GM18498 (cell line): ENCODE results near the gene TTLL9.

Experiments
- ATAC-seq: cut with Tn5 transposase; IDR thresholded peaks from one replicate; pipeline ENCODE4 v1.9.1; 2021; ENCODE audit warnings: mild to moderate bottlenecking, moderate library complexity; ENCODE audit not compliant: unreplicated experiment

Gene TTLL9

GRCh38 chr20:31939661-31940060 lies 69.2 kb downstream of the TTLL9 start:
- no peak for ATAC-seq

GRCh38 chr20:31943052-31943471 lies 72.6 kb downstream of the TTLL9 start:
- no peak for ATAC-seq

- ATAC-seq, result no peak
Measured at GRCh38 chr20:31945319-31945718, 74.9 kb downstream of the TTLL9 start.

GRCh38 chr20:31945785-31946184 lies 75.4 kb downstream of the TTLL9 start:
- ATAC-seq, result no peak

GRCh38 chr20:31948008-31948407 lies 77.6 kb downstream of the TTLL9 start:
- no peak for ATAC-seq

- ATAC-seq, result no peak
Measured at GRCh38 chr20:31949877-31950646, 79.6 kb downstream of the TTLL9 start.

GRCh38 chr20:31951203-31951529 lies 80.7 kb downstream of the TTLL9 start:
- no peak for ATAC-seq

GRCh38 chr20:31951530-31952453 lies 81.4 kb downstream of the TTLL9 start, which contains the start of gene PDRG1:
TSS of gene PDRG1 (minus strand) at chr20:31952046. CDS start at chr20:31951961, 85 bp downstream.
- peak; percentile 93 for ATAC-seq

GRCh38 chr20:31953556-31954148 lies 83.2 kb downstream of the TTLL9 start:
- no peak for ATAC-seq

- no peak for ATAC-seq
Measured at GRCh38 chr20:31954500-31954899, 84.1 kb downstream of the TTLL9 start.

- ATAC-seq, result no peak
Measured at GRCh38 chr20:31956556-31957526, 86.4 kb downstream of the TTLL9 start.

GRCh38 chr20:31962761-31963160 lies 92.3 kb downstream of the TTLL9 start:
- no peak for ATAC-seq

GRCh38 chr20:31963889-31964288 lies 93.5 kb downstream of the TTLL9 start:
- no peak for ATAC-seq

- ATAC-seq, result no peak
Measured at GRCh38 chr20:31966991-31967655, 96.7 kb downstream of the TTLL9 start.

GRCh38 chr20:31967830-31968249 lies 97.4 kb downstream of the TTLL9 start, which contains the start of gene XKR7:
TSS of gene XKR7 (plus strand) at chr20:31968151. CDS start at chr20:31968176, 25 bp downstream.
- ATAC-seq, result no peak

- peak; percentile 61 for ATAC-seq
Measured at GRCh38 chr20:31968291-31969126, 98.1 kb downstream of the TTLL9 start.

- no peak for ATAC-seq
Measured at GRCh38 chr20:31969991-31970390, 99.6 kb downstream of the TTLL9 start.

GRCh38 chr20:31972471-31973021 lies 102.1 kb downstream of the TTLL9 start:
- no peak for ATAC-seq
